ENCODE data around the gene TRDMT1. TPM values are rescaled to one million over a fixed set of nuclear protein-coding genes. Genes with fewer than 3 reads are reported as not detected.
A peak's percentile ranks its signal among the peaks of the same experiment; 100 is the strongest.

TRDMT1 gene
- total RNA-seq, 3 donors from 2014 or later (not counting 1 experiment from before 2014, with no cell fraction given): 11.0 to 21.8 (median 14.4) TPM

DNA sequence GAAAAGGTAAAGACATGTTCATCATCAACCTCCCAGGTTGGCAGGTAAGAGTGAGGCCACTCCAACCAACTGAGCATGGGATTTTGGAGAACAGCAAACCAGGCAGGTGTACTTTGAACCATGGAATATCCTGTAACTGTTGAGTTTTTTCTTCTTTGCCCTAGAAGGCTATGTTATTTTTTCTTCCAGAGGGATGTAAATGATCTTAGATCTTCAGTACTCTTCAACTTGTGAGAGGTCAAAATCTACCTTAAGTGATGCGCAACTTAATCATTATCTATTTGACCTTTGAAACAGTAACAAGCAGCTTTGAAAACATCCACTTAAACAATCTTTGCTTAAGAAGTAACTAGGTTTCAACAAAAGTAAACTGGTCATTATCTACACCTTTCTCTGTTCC, 71.7 kb downstream of the TRDMT1 start, which contains the start of gene CUBN:
Gene CUBN (minus strand): TSS at position 71 of the 400 bp plus-strand sequence. CDS start 46 bp downstream, at position 25.
- ATAC-seq (no peak), DNase-seq (no peak)
- peaks cover 0 to 2% of the 10 kb centered on the region in 2 donors for H3K27me3 Mint-ChIP-seq (ENCODE audit: low read depth in 2 of 2)
- Histone ChIP-seq H3K36me3 (ENCODE audit: control insufficient read depth, insufficient read depth, low read length) (no peaks in the 10 kb centered on the region), H3K27ac (ENCODE audit: low read length) (no peak within 1 kb of the TSS), H3K9me3 (ENCODE audit: control insufficient read depth, insufficient read depth, low read length) (no peaks in the 10 kb centered on the region), H3K27me3 (ENCODE audit: control insufficient read depth, insufficient read depth, low read length) (no peaks in the 10 kb centered on the region), H3K4me3 (ENCODE audit: low read length) (no peak within 1 kb of the TSS), H3K4me1 (ENCODE audit: control insufficient read depth, insufficient read depth, low read length) (peaks cover 3% of the 10 kb centered on the region)
- intact Hi-C loops (cut with micrococcal nuclease): no loop called here
- no peak within 1 kb of the TSS for H3K4me3 Mint-ChIP-seq
- no peak for TF ChIP-seq CTCF (IDR thresholded peaks at IDR 0.05)
- no peaks in the 10 kb centered on the region for H3K9me3 Mint-ChIP-seq
- peaks cover 13 to 17% of the 10 kb centered on the region in 2 donors for H3K4me1 Mint-ChIP-seq
- H3K36me3 Mint-ChIP-seq: no peaks in the 10 kb centered on the region
- no peak within 1 kb of the TSS for H3K27ac Mint-ChIP-seq
- 88% methylated on average over 1 of the region's 1 CpG for WGBS (ENCODE audit: insufficient coverage)

- intact Hi-C loops (cut with micrococcal nuclease): no loop called here
- H3K27me3 ChIP-seq (ENCODE audit: control insufficient read depth, insufficient read depth, low read length): no peaks in the 10 kb centered on the region
- Mint-ChIP-seq H3K27me3 (ENCODE audit: low read depth in 2 of 2) (peaks cover 0 to 2% of the 10 kb centered on the region in 2 donors), H3K4me3 (no peak overlapping the region), H3K4me1 (peaks cover 13 to 17% of the 10 kb centered on the region in 2 donors), H3K36me3 (no peaks in the 10 kb centered on the region), H3K9me3 (no peaks in the 10 kb centered on the region), H3K27ac (no peak overlapping the region)
- peaks cover 3% of the 10 kb centered on the region for H3K4me1 ChIP-seq (ENCODE audit: control insufficient read depth, insufficient read depth, low read length)
- no peaks in the 10 kb centered on the region for H3K36me3 ChIP-seq (ENCODE audit: control insufficient read depth, insufficient read depth, low read length)
- no peak for DNase-seq
- ATAC-seq: no peak
- H3K9me3 ChIP-seq (ENCODE audit: control insufficient read depth, insufficient read depth, low read length): no peaks in the 10 kb centered on the region
- no peak overlapping the region for H3K4me3 ChIP-seq (ENCODE audit: low read length)
- no peak for TF ChIP-seq CTCF (IDR thresholded peaks at IDR 0.05)
- H3K27ac ChIP-seq (ENCODE audit: low read length): no peak overlapping the region
- WGBS (ENCODE audit: insufficient coverage): 96% methylated on average over 3 of the region's 3 CpGs
Measured at GRCh38 chr10:17128261-17128660, 73.2 kb downstream of the TRDMT1 start.

DNA sequence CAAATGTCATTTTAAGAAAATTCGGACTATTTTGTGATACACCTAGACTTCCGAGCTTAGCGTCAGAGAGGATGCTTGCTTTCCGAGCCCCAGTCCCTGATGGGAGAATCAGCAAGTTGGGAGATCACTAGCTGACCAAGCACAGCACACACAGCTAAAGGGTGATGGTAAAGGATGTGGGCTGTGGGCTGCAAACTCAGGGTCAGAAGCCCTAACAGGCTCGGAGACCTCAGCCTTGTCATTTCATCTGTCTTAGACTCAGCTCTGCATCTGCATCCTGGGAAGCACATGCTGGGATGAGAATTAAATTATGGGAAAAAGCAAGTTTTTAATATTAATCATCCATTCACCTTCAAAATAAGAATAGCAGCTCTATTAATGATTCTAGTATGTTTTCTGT, 75.1 kb downstream of the TRDMT1 start:
- peaks cover 4% of the 10 kb centered on the region for H3K36me3 ChIP-seq (ENCODE audit: control insufficient read depth, insufficient read depth, low read length)
- WGBS (ENCODE audit: insufficient coverage): 80% methylated on average over 5 of the region's 5 CpGs
- Mint-ChIP-seq H3K4me3 (no peak overlapping the region), H3K27ac (peak overlapping the region in 1 of 2 donors; percentile 33), H3K4me1 (peaks cover 13 to 17% of the 10 kb centered on the region in 2 donors), H3K27me3 (ENCODE audit: low read depth in 2 of 2) (no peaks in the 10 kb centered on the region), H3K36me3 (no peaks in the 10 kb centered on the region), H3K9me3 (no peaks in the 10 kb centered on the region)
- H3K4me1 ChIP-seq (ENCODE audit: control insufficient read depth, insufficient read depth, low read length): peaks cover 3% of the 10 kb centered on the region
- no peak overlapping the region for H3K27ac ChIP-seq (ENCODE audit: low read length)
- intact Hi-C loops (cut with micrococcal nuclease): no loop called here
- DNase-seq (no peak), ATAC-seq (peak in 1 of 3 donors; percentile 78)
- H3K4me3 ChIP-seq (ENCODE audit: low read length): no peak overlapping the region
- H3K9me3 ChIP-seq (ENCODE audit: control insufficient read depth, insufficient read depth, low read length): no peaks in the 10 kb centered on the region
- no peak for TF ChIP-seq CTCF (IDR thresholded peaks at IDR 0.05)
- no peaks in the 10 kb centered on the region for H3K27me3 ChIP-seq (ENCODE audit: control insufficient read depth, insufficient read depth, low read length)
